ENCODE data around the gene AP3D1. TPM values are rescaled to one million over a fixed set of nuclear protein-coding genes. Genes with fewer than 3 reads are reported as not detected.

Gene AP3D1
- total and polyA plus RNA-seq, 10 donors = 32.8 to 112 (median 96.2) TPM

DNA sequence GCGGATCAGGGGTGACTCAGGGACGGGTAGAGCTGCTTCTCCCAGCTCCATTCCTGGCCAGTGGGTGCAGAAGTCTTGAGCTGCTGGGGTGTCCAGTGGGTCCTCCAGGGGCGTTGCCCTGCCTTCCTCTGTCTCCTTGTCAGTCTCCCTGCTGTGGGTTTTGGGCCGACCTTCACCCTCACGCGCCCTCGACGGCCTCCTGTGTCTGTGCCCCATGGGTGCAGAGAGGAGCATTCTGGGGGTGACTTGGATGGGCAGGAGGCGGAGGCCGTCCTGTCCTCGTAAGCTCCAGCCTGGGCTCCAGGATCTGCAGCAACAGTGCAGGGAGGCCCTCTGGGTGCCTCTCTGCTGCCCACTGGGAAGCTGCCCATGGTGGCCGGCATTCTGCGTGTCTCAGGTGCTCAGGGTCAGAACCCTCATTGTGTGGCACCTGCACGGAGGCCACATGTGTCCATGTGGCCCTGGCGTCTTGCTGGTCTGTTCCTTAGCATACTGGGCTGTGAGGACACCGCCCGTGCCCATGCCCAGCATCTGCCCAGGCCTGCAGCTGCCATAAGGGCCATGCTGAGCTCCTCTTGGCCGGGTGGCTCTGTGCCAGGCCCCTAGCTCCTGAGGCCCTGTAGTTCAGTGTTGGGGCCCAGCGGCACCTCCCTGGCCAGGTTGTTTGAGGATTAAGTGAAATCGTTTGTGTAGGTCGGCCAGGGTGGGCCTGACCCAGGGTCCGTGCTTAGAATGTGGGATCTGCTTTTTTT lies 29.7 kb upstream of the AP3D1 start:
- Histone ChIP-seq H3K27me3 (replicated peaks in 1 of 7) (no peaks in the 10 kb centered on the region), H3K4me3 (no peak overlapping the region), H3K27ac (no peak overlapping the region), H3K4me1 (peaks cover 2 to 84% (median 33%) of the 10 kb centered on the region in 6 donors), H3K36me3 (peaks cover 0 to 79% (median 33%) of the 10 kb centered on the region in 6 donors), H3K9me3 (no peaks in the 10 kb centered on the region)
- no peak for DNase-seq
- no peak for TF ChIP-seq POLR2A (IDR thresholded peaks at IDR 0.05)
- TF ChIP-seq POLR2AphosphoS5 (IDR thresholded peaks at IDR 0.05) = no peak
- TF ChIP-seq, protein P1, sequence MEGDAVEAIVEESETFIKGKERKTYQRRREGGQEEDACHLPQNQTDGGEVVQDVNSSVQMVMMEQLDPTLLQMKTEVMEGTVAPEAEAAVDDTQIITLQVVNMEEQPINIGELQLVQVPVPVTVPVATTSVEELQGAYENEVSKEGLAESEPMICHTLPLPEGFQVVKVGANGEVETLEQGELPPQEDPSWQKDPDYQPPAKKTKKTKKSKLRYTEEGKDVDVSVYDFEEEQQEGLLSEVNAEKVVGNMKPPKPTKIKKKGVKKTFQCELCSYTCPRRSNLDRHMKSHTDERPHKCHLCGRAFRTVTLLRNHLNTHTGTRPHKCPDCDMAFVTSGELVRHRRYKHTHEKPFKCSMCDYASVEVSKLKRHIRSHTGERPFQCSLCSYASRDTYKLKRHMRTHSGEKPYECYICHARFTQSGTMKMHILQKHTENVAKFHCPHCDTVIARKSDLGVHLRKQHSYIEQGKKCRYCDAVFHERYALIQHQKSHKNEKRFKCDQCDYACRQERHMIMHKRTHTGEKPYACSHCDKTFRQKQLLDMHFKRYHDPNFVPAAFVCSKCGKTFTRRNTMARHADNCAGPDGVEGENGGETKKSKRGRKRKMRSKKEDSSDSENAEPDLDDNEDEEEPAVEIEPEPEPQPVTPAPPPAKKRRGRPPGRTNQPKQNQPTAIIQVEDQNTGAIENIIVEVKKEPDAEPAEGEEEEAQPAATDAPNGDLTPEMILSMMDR (IDR thresholded peaks at IDR 0.05 in 8 of 11, conservative IDR thresholded peaks at IDR 0.05 in 3 of 11) = no peak
- intact Hi-C loops (cut with DNase I; ENCODE audit: low total_unique reads) = no loop called here
- 93 to 96% (median 94%) methylated on average over 12 to 22 of the region's 22 CpGs for WGBS, 5 donors

DNA sequence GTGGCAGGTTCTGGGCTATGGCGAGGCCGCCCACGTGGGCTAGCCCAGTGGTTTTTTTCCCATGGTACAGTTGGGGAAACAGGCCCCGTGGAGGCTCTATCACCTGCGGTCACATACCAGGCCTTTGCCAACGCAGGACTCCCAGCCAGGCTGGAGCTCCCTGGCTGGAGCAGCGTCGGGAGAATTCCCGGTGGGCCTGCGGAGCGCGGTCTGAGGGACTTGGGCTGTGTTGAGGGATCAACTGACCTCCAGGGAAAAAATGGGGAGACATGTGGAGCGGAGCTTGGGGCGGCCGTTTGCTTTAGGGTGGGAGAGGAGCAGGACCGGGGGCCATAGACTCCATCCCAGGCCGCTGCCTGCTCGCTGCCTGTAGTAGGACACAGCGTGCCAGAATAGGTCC lies 28.7 kb upstream of the AP3D1 start:
- Histone ChIP-seq H3K4me1 (peaks cover 2 to 84% (median 31%) of the 10 kb centered on the region in 6 donors), H3K9me3 (no peaks in the 10 kb centered on the region), H3K27me3 (replicated peaks in 1 of 7) (no peaks in the 10 kb centered on the region), H3K4me3 (no peak overlapping the region), H3K27ac (no peak overlapping the region), H3K36me3 (peaks cover 0 to 79% (median 27%) of the 10 kb centered on the region in 6 donors)
- DNase-seq = no peak
- WGBS, 5 donors = 87 to 97% (median 94%) methylated on average over 16 to 19 of the region's 19 CpGs
- no peak for TF ChIP-seq POLR2A (IDR thresholded peaks at IDR 0.05)
- no peak for TF ChIP-seq POLR2AphosphoS5 (IDR thresholded peaks at IDR 0.05)
- TF ChIP-seq, protein P1 (IDR thresholded peaks at IDR 0.05 in 8 of 11, conservative IDR thresholded peaks at IDR 0.05 in 3 of 11) = no peak
- intact Hi-C loops (cut with DNase I; ENCODE audit: low total_unique reads) = no loop called here

DNA sequence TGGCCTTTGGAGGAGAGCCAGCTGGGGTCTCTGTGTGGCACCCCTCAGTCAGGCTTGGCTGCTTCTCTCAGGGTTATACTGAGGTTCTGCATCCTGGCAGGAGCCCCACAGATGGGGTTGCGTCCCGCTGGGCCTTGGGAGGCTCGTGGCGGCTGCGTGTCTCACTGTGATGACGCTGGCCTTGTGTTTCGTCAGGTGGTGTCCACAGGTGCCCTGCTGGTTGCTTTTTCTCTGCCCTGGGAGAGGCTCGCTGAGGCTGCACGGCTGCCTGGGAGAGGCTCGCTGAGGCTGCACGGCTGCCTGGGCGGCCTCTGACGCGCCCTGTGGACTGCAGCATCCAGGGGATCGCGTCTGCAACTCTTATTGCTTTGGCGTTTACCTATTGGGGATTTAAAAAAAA lies 27.7 kb upstream of the AP3D1 start:
- DNase-seq = no peak
- H3K9me3 ChIP-seq = no peaks in the 10 kb centered on the region

More for the DNA sequence above, 27.7 kb upstream of the AP3D1 start:
- intact Hi-C loops (cut with DNase I; ENCODE audit: low total_unique reads) = no loop called here
- Histone ChIP-seq H3K36me3 (peaks cover 0 to 69% (median 24%) of the 10 kb centered on the region in 6 donors), H3K27ac (no peak overlapping the region), H3K27me3 (replicated peaks in 1 of 7) (no peaks in the 10 kb centered on the region), H3K4me1 (peaks cover 2 to 80% (median 32%) of the 10 kb centered on the region in 6 donors), H3K4me3 (no peak overlapping the region)
- WGBS, 5 donors = 82 to 96% (median 95%) methylated on average over 11 to 17 of the region's 17 CpGs
- TF ChIP-seq POLR2A (IDR thresholded peaks at IDR 0.05) (no peak), POLR2AphosphoS5 (IDR thresholded peaks at IDR 0.05) (no peak)
- TF ChIP-seq, protein P1 (IDR thresholded peaks at IDR 0.05 in 8 of 11, conservative IDR thresholded peaks at IDR 0.05 in 3 of 11) = no peak

Measured in spleen (tissue), 11 donors.